NCI-H2029 (cell line): ENCODE data around the gene MAP2K2.

Experiments
- DNase-seq: peaks from one replicate; lab custom pipeline; 2025; lab: John Stamatoyannopoulos, UW

MAP2K2 gene

GRCh38 chr19:4077800-4078684, 45.9 kb downstream of the MAP2K2 start:
- peak; percentile 34 for DNase-seq

GRCh38 chr19:4077007-4077374, 46.9 kb downstream of the MAP2K2 start:
- DNase-seq: no peak

- DNase-seq: no peak
These were observed 48.5 kb downstream of the MAP2K2 start for GRCh38 chr19:4075373-4075772.

GRCh38 chr19:4071610-4072009, 52.3 kb downstream of the MAP2K2 start:
- DNase-seq: no peak

GRCh38 chr19:4069331-4069959, 54.5 kb downstream of the MAP2K2 start:
- DNase-seq: no peak

GRCh38 chr19:4068047-4068966, 55.6 kb downstream of the MAP2K2 start:
- no peak for DNase-seq

GRCh38 chr19:4067396-4068046, 56.4 kb downstream of the MAP2K2 start:
- no peak for DNase-seq

- peak; percentile 57 for DNase-seq
These were observed 57.1 kb downstream of the MAP2K2 start, which contains the start of gene ZBTB7A for GRCh38 chr19:4066682-4067395. TSS of gene ZBTB7A (minus strand) at chr19:4066899. CDS start at chr19:4055232, 11,667 bp downstream.

GRCh38 chr19:4066176-4066606, 57.7 kb downstream of the MAP2K2 start:
- DNase-seq: no peak

- DNase-seq: peak; percentile 94
These were observed 58.3 kb downstream of the MAP2K2 start for GRCh38 chr19:4065430-4066175.

- no peak for DNase-seq
These were observed 59.2 kb downstream of the MAP2K2 start for GRCh38 chr19:4064496-4065260.

GRCh38 chr19:4064149-4064495, 59.8 kb downstream of the MAP2K2 start:
- no peak for DNase-seq

GRCh38 chr19:4063369-4064148, 60.4 kb downstream of the MAP2K2 start:
- DNase-seq: no peak

- no peak for DNase-seq
These were observed 61.2 kb downstream of the MAP2K2 start for GRCh38 chr19:4062419-4063368.

GRCh38 chr19:4061683-4062418, 62.1 kb downstream of the MAP2K2 start:
- DNase-seq: peak; percentile 86

- DNase-seq: peak; percentile 42
These were observed 62.7 kb downstream of the MAP2K2 start for GRCh38 chr19:4061178-4061682.
